ENCODE results near the gene CIDEB.

Gene CIDEB

DNA sequence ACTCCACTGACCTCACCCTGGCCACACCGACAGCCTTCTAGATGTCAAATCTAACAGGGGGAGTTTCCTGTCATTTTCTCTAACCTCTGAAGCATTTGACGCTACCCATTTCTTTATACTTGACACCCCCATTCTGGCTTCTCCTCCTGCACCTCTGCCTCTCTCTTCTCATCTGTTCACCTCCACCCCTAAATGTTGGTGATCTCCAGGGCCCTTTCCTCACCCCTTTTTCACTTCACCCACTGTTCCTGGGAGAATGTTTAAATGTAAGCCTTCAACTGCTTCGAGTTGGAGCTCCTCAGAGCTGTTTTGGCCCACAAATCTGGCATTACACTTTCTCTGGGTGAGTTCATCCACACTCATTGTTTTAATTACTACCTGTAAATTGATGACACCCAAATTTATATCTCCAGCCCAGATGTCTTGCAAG is 35.9 kb downstream of the CIDEB start:
- TF ChIP-seq, protein P1, sequence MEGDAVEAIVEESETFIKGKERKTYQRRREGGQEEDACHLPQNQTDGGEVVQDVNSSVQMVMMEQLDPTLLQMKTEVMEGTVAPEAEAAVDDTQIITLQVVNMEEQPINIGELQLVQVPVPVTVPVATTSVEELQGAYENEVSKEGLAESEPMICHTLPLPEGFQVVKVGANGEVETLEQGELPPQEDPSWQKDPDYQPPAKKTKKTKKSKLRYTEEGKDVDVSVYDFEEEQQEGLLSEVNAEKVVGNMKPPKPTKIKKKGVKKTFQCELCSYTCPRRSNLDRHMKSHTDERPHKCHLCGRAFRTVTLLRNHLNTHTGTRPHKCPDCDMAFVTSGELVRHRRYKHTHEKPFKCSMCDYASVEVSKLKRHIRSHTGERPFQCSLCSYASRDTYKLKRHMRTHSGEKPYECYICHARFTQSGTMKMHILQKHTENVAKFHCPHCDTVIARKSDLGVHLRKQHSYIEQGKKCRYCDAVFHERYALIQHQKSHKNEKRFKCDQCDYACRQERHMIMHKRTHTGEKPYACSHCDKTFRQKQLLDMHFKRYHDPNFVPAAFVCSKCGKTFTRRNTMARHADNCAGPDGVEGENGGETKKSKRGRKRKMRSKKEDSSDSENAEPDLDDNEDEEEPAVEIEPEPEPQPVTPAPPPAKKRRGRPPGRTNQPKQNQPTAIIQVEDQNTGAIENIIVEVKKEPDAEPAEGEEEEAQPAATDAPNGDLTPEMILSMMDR (IDR thresholded peaks at IDR 0.05; ENCODE audit: borderline replicate concordance, extremely low read depth, low read length, poor library complexity, severe bottlenecking): no peak
- TF ChIP-seq EZH2 (IDR thresholded peaks at IDR 0.05; ENCODE audit: borderline replicate concordance, low read depth, low read length, severe bottlenecking): no peak
- H3K9ac ChIP-seq (ENCODE audit: low read depth, low read length): peak overlapping the region; percentile 95
- no peaks in the 10 kb centered on the region for H3K9me3 ChIP-seq (ENCODE audit: insufficient read depth, low read length, severe bottlenecking)
- H3K79me2 ChIP-seq (ENCODE audit: insufficient read depth, low read length): peaks cover 6% of the 10 kb centered on the region; the same call in 1 of the 2 replicates
- H3K4me3 ChIP-seq (ENCODE audit: low read depth in 1 of 2, low read length in 2 of 2): peak overlapping the region; percentile 66 to 78
- peaks cover 8% of the 10 kb centered on the region; the same call in 1 of the 2 replicates for H3K36me3 ChIP-seq (ENCODE audit: insufficient read depth, low read length)
- no peaks in the 10 kb centered on the region for H3K27me3 ChIP-seq (ENCODE audit: insufficient read depth, low read length, poor library complexity)
- ATAC-seq (ENCODE audit: insufficient read depth, low read depth) (no peak), DNase-seq (no peak)
- H2AFZ ChIP-seq (ENCODE audit: low read depth, low read length): peak overlapping the region; percentile 93
- H4K20me1 ChIP-seq (ENCODE audit: insufficient read depth, low read length): no peaks in the 10 kb centered on the region
- H3K4me1 ChIP-seq (ENCODE audit: insufficient read depth, low read length): peaks cover 27% of the 10 kb centered on the region
- peak overlapping the region; percentile 90 for H3K4me2 ChIP-seq (ENCODE audit: insufficient read depth, low read length)
- peak overlapping the region; percentile 95 for H3K27ac ChIP-seq (ENCODE audit: low read length)

DNA sequence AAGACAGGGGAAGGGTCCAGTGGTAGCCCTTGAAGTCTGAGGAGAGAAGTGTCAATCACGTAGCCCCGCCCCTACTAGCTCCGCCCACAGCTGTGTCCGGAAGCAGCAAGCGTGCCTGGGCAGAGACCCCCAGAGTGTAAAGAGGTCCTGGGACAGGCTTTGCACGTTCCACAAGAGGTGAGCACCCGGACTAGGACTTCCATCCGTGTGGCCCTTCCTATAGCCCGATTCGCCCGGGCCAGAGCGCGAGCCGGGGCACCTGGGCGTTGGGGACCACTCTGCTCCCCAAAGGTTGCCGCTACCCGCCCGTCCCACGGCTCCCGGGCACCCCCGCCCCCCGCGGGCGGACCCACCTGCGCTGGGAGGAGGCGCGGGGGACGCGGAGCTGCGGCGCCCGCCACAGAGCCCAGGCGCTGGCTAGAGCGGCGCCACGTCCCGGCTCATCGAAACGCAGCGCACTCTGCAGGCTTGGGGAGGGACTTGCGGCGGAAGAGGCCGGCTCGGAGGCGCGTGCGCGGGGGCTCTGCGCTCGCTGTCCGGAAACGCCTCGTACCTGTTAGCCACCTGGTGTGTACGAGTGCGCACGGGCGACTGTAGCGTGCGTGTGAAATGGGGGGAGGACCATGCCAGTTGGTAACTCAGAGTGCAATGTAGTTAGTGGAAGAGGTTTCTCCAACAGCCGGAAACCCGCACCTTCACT is 36.5 kb downstream of the CIDEB start, which contains the start of gene RABGGTA:
RABGGTA (minus strand) TSS at position 464 of the 700 bp plus-strand sequence. CDS start 482 bp downstream, outside the sequence.
- ATAC-seq (ENCODE audit: insufficient read depth, low read depth) (peak; percentile 97), DNase-seq (peak; percentile 90)
- Histone ChIP-seq H4K20me1 (ENCODE audit: insufficient read depth, low read length) (no peaks in the 10 kb centered on the region), H3K27me3 (ENCODE audit: insufficient read depth, low read length, poor library complexity) (no peaks in the 10 kb centered on the region), H3K9ac (ENCODE audit: low read depth, low read length) (peak within 1 kb of the TSS; percentile 95), H3K4me1 (ENCODE audit: insufficient read depth, low read length) (peaks cover 27% of the 10 kb centered on the region), H3K79me2 (ENCODE audit: insufficient read depth, low read length) (peaks cover 6% of the 10 kb centered on the region; the same call in 1 of the 2 replicates), H3K9me3 (ENCODE audit: insufficient read depth, low read length, severe bottlenecking) (no peaks in the 10 kb centered on the region), H3K36me3 (ENCODE audit: insufficient read depth, low read length) (peaks cover 13% of the 10 kb centered on the region; the same call in 1 of the 2 replicates), H2AFZ (ENCODE audit: low read depth, low read length) (peak within 1 kb of the TSS; percentile 93), H3K27ac (ENCODE audit: low read length) (peak within 1 kb of the TSS; percentile 95), H3K4me2 (ENCODE audit: insufficient read depth, low read length) (peak within 1 kb of the TSS; percentile 90), H3K4me3 (ENCODE audit: low read depth in 1 of 2, low read length in 2 of 2) (peak within 1 kb of the TSS; percentile 66 to 78)
- TF ChIP-seq EZH2 (IDR thresholded peaks at IDR 0.05; ENCODE audit: borderline replicate concordance, low read depth, low read length, severe bottlenecking): no peak
- TF ChIP-seq, protein P1 (IDR thresholded peaks at IDR 0.05; ENCODE audit: borderline replicate concordance, extremely low read depth, low read length, poor library complexity, severe bottlenecking): peak; percentile 91

DNA sequence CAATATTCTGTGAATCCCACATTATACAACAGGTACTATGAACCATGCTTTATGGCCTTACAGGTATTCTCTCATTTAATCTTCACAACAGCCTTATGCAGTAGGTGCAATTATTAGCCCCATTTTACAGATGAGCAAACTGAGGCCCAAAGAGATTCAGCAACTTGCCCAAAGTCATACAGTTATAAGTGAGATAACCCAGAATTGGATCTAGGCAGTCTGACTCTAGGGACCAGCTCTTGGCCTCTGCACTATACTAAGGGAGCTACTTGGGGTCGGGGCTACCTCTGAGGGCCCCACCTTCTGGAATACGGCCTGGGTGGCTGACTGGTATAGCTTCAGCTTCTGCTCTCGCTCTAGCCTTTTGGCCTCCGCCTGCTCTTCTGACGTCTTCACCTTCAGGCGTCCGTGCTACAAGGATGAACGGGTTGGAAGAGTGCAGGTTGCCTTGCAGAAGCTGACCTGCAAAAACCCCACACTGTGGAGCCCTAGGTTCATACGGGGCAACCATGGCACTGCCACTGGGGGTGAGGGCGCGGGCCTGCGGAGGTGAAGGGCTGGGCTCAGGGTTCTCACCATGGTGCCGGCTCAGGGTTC is 37.1 kb downstream of the CIDEB start:
- Histone ChIP-seq H3K79me2 (ENCODE audit: insufficient read depth, low read length) (peaks cover 6% of the 10 kb centered on the region; the same call in 1 of the 2 replicates), H3K9me3 (ENCODE audit: insufficient read depth, low read length, severe bottlenecking) (no peaks in the 10 kb centered on the region), H3K4me2 (ENCODE audit: insufficient read depth, low read length) (peak overlapping the region; percentile 90), H3K4me1 (ENCODE audit: insufficient read depth, low read length) (peaks cover 27% of the 10 kb centered on the region), H3K27ac (ENCODE audit: low read length) (peak overlapping the region; percentile 95), H2AFZ (ENCODE audit: low read depth, low read length) (peak overlapping the region; percentile 93), H3K27me3 (ENCODE audit: insufficient read depth, low read length, poor library complexity) (no peaks in the 10 kb centered on the region), H3K9ac (ENCODE audit: low read depth, low read length) (peak overlapping the region; percentile 95), H3K4me3 (ENCODE audit: low read depth in 1 of 2, low read length in 2 of 2) (peak overlapping the region; percentile 66 to 78; a peak in 3 of 4 replicates), H4K20me1 (ENCODE audit: insufficient read depth, low read length) (no peaks in the 10 kb centered on the region), H3K36me3 (ENCODE audit: insufficient read depth, low read length) (peaks cover 14% of the 10 kb centered on the region; the same call in 1 of the 2 replicates)
- ATAC-seq (ENCODE audit: insufficient read depth, low read depth) (no peak), DNase-seq (no peak)
- TF ChIP-seq EZH2 (IDR thresholded peaks at IDR 0.05; ENCODE audit: borderline replicate concordance, low read depth, low read length, severe bottlenecking): no peak
- TF ChIP-seq, protein P1 (IDR thresholded peaks at IDR 0.05; ENCODE audit: borderline replicate concordance, extremely low read depth, low read length, poor library complexity, severe bottlenecking): no peak
